K562 (cell line): ENCODE results near the gene ESD. TPM values are rescaled to one million over a fixed set of nuclear protein-coding genes. Genes with fewer than 3 reads are reported as not detected.

Experiments
- CREBBP ChIP-seq: IDR thresholded peaks from one replicate; pipeline ENCODE4 v1.6.1; 2012; ENCODE audit warnings: low read depth, mild to moderate bottlenecking, control low read depth, inconsistent platforms, low read length
- MNT ChIP-seq, 2 experiments: fragments of 450-650 bp; conservative IDR thresholded peaks; 2 replicates each; pipeline ENCODE4 v1.6.1; 2017; ENCODE audit warnings: mild to moderate bottlenecking in 2 of 2, moderate library complexity in 2 of 2
- MXD1 ChIP-seq: fragments of 250-450 bp; sonication (Bioruptor Pico); IDR thresholded peaks from 2 replicates; pipeline ENCODE4 v1.8.0; 2021; ENCODE audit warnings: borderline replicate concordance, mild to moderate bottlenecking, moderate library complexity; ENCODE audit not compliant: poor library complexity, severe bottlenecking
- TRIM28 ChIP-seq: fragments of 450-650 bp; IDR thresholded peaks from 2 replicates; pipeline ENCODE4 v1.6.1; 2017
- ZBTB34 ChIP-seq: fragments of 250-450 bp; sonication (Bioruptor Pico); IDR thresholded peaks from 2 replicates; pipeline ENCODE4 v1.8.0; 2021; ENCODE audit warnings: mild to moderate bottlenecking, moderate library complexity
- ZFX ChIP-seq: sonication (generic); formaldehyde crosslinking; IDR thresholded peaks from 2 replicates; pipeline ENCODE4 v1.8.0; 2022; ENCODE audit warnings: mild to moderate bottlenecking, missing genetic modification reagents, moderate library complexity
- polyA plus RNA-seq, 8 experiments: library from polyadenylated mRNA; depleted of rRNA in 4 of 8; stranded (reverse) in 5 of 8; unstranded in 3 of 8; fragments of >200 nt; fragmentation: Nextera tagmentation in 2 of 8; fragmentation: Illumina TruSeq in 1 of 8; extraction: Ambion mirVana in 2 of 8; extraction: Trizol in 1 of 8; gene quantifications; 2 replicates each; pipeline versions ENCODE4 v1.2.1 to v1.2.3, GENCODE V29; 2011 to 2014; ENCODE audit warnings: inconsistent platforms in 1 of 8, missing spikeins in 1 of 8
- total RNA-seq, 7 experiments: library from RNA; depleted of rRNA in 6 of 7; stranded (reverse); fragments of >200 nt in 6 of 7; fragmentation: Illumina TruSeq in 2 of 7; extraction: Trizol in 2 of 7; gene quantifications; 2 replicates each; pipeline versions ENCODE4 v1.2.1 to v1.2.3, GENCODE V29; 2011 to 2021; ENCODE audit warnings: low replicate concordance in 1 of 7
- TF ChIP-seq, protein P1 (sequence below), 2 experiments: fragments of 450-650 bp; IDR thresholded peaks; 2 replicates each; pipeline ENCODE4 v1.6.1; 2016; ENCODE audit warnings: mild to moderate bottlenecking in 2 of 2, borderline replicate concordance in 1 of 2, low read depth in 1 of 2, moderate library complexity in 1 of 2
- TF ChIP-seq, protein P2 (sequence below): sonication (generic); formaldehyde crosslinking; IDR thresholded peaks from 2 replicates; pipeline ENCODE4 v1.8.0; 2022; ENCODE audit warnings: mild to moderate bottlenecking, missing genetic modification reagents

The ESD gene
- total and polyA plus RNA-seq, 9 of the 15 experiments (the other 6 are each of a cell fraction or from before 2014, with no cell fraction given): 88.9 to 402 (median 232) TPM

DNA sequence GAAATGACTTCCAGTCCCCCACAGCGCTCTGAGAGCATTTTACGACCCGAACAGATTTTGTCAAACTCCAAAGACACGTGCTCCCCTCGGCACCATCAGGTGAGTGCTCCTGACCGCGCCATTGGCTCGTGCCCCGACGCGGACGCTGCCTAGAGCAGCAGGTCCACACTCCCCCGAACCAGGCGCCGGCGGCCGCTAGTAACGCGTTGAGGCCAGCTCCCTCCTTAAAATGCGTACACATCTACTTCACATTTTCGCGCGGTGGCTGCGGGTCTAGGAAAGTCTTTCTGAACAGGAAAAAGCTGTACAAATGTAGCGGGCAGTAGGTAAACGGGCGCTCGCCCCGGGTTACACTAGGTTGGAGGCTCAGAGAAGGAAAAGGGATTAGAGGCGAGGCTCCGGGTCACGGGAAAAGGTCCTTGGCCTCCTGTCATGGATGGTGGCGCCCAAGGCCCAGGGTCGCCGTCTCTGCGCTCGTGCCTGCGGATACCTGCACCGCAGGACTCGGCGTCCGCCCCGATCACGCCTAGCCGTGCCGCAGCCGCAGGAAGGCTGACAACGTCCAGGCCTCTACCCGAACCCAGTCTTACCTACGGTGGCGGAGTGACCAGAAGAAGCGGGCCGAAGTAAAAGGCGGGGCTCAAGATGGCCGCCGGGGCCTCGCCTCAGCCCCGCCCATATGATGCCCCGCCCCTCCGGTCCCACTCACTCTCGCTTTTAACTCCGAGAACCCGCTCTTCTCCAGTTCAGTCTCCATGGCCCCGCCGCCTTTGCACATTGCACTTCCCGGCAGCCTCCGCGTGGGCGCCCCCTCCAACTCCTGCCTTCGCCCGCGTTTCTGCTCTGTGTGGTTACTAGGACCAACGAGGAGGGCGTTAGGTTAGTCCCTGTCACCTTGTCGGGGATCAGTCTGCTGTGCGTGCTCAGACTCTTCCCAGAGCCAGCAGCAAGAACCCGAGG is at the start of gene ESD (continued):
- TF ChIP-seq CREBBP: no peak
- no peak for TF ChIP-seq MXD1 (CRISPR knock-in tag)
- TF ChIP-seq, protein P1, sequence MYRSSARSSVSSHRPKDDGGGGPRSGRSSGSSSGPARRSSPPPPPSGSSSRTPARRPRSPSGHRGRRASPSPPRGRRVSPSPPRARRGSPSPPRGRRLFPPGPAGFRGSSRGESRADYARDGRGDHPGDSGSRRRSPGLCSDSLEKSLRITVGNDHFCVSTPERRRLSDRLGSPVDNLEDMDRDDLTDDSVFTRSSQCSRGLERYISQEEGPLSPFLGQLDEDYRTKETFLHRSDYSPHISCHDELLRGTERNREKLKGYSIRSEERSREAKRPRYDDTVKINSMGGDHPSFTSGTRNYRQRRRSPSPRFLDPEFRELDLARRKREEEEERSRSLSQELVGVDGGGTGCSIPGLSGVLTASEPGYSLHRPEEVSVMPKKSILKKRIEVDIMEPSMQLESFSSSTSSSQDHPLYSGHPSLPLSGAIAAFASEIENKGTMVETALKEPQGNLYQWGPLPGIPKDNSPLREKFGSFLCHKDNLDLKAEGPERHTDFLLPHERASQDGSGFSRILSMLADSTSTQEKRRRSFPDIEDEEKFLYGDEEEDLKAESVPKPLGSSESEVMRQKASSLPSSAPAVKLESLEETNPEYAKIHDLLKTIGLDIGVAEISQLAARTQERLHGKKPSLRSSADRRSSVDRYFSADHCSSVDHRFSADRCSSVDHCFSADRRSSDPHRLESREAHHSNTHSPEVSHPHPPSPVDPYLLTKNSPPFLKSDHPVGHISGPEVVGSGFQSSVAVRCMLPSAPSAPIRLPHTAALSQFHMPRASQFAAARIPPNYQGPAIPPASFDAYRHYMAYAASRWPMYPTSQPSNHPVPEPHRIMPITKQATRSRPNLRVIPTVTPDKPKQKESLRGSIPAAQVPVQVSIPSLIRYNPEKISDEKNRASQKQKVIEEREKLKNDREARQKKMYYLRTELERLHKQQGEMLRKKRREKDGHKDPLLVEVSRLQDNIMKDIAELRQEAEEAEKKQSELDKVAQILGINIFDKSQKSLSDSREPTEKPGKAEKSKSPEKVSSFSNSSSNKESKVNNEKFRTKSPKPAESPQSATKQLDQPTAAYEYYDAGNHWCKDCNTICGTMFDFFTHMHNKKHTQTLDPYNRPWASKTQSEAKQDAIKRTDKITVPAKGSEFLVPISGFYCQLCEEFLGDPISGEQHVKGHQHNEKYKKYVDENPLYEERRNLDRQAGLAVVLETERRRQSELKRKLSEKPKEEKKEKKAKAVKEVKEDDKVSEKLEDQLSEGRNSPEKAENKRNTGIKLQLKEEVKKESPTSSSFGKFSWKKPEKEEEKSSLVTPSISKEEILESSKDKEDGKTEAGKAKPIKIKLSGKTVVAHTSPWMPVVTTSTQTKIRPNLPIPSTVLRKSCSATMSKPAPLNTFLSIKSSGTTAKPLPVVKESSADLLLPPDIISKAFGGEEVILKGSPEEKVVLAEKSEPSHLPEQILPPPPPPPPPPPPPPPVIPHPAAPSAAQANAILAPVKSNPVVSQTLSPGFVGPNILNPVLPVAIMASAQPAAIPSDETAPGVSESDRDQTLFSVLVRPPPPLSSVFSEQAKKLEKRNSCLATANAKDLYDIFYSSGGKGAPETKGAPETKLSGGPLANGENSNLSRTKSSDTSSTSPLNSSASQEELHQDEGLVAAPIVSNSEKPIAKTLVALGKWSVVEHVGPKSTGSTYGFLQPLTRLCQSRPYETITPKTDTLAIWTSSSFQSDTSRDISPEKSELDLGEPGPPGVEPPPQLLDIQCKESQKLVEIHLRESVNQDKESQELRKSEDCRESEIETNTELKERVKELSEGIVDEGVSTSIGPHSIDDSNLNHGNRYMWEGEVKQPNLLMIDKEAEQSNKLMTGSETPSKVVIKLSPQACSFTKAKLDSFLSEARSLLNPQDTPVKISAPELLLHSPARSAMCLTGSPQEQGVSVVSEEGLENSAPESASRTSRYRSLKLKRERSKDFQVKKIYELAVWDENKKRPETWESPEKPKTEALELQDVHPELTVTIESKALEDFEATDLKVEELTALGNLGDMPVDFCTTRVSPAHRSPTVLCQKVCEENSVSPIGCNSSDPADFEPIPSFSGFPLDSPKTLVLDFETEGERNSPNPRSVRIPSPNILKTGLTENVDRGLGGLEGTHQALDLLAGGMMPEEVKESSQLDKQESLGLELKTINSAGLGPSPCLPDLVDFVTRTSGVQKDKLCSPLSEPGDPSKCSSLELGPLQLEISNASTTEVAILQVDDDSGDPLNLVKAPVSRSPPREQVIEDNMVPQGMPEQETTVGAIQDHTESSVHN (IDR thresholded peaks at IDR 0.05; ENCODE audit: borderline replicate concordance in 1 of 2, low read depth in 1 of 2): no peak
- TF ChIP-seq ZBTB34 (CRISPR knock-in tag): no peak
- no peak for TF ChIP-seq TRIM28
- TF ChIP-seq, protein P2, sequence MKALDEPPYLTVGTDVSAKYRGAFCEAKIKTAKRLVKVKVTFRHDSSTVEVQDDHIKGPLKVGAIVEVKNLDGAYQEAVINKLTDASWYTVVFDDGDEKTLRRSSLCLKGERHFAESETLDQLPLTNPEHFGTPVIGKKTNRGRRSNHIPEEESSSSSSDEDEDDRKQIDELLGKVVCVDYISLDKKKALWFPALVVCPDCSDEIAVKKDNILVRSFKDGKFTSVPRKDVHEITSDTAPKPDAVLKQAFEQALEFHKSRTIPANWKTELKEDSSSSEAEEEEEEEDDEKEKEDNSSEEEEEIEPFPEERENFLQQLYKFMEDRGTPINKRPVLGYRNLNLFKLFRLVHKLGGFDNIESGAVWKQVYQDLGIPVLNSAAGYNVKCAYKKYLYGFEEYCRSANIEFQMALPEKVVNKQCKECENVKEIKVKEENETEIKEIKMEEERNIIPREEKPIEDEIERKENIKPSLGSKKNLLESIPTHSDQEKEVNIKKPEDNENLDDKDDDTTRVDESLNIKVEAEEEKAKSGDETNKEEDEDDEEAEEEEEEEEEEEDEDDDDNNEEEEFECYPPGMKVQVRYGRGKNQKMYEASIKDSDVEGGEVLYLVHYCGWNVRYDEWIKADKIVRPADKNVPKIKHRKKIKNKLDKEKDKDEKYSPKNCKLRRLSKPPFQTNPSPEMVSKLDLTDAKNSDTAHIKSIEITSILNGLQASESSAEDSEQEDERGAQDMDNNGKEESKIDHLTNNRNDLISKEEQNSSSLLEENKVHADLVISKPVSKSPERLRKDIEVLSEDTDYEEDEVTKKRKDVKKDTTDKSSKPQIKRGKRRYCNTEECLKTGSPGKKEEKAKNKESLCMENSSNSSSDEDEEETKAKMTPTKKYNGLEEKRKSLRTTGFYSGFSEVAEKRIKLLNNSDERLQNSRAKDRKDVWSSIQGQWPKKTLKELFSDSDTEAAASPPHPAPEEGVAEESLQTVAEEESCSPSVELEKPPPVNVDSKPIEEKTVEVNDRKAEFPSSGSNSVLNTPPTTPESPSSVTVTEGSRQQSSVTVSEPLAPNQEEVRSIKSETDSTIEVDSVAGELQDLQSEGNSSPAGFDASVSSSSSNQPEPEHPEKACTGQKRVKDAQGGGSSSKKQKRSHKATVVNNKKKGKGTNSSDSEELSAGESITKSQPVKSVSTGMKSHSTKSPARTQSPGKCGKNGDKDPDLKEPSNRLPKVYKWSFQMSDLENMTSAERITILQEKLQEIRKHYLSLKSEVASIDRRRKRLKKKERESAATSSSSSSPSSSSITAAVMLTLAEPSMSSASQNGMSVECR (CRISPR knock-in tag): peak; percentile 43; the same call in 1 of the 2 replicates
- peak; percentile 98 for TF ChIP-seq ZFX (CRISPR knock-in tag)
- TF ChIP-seq MNT (conservative IDR thresholded peaks at IDR 0.05): peak; percentile 53 to 66; a peak in 3 of 4 replicates
